NCI-H1417 (cell line): ENCODE results near the gene GREM1.

ENCODE experiments used
- DNase-seq, 3 experiments: peaks; one replicate each; lab custom pipeline; 2025; lab: John Stamatoyannopoulos, UW

Gene GREM1

GRCh38 chr15:32781781-32782180 is 64.0 kb downstream of the GREM1 start:
- DNase-seq: no peak

- no peak for DNase-seq
Measured at GRCh38 chr15:32784581-32784980, 66.8 kb downstream of the GREM1 start.

DNA sequence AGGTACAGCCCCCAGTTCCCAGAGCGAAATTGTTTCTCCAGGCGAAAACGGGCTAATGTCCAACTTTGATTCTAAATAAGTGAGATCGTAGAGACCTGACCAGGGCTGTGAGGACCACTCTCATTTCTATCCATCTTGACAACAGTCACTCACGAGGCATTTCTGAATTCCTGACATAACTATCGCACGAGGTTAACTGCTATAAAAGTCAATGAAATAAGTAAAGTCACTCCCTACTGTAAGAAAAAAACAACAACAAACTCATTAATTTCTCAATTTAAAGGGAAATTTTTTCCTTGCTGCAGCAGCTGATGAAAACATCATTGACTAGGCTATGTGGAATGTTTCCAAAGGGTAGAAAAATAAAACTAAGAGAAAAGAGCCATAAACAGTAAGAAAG is 69.1 kb downstream of the GREM1 start:
- no peak for DNase-seq

DNA sequence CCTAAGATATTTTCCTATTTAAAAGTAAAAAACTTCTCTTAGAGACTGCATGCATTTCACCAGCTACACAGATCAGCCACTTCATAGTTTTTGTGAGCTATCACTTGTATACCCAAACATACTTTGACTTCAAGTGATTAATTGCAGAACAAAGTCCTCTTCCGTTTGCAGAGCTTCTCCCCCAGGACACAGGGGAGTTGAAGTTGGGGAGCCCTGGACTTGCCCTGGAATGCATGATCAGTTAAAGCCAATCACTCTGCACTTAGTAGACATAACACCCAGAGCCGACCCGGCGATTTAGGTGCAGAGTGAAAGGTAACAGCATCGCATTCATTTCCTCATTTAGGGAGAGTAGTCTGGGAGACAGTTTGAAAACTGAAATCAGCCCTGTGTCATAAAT is 70.1 kb downstream of the GREM1 start:
- no peak for DNase-seq

GRCh38 chr15:32790352-32790999 is 72.7 kb downstream of the GREM1 start:
- DNase-seq: no peak

DNA sequence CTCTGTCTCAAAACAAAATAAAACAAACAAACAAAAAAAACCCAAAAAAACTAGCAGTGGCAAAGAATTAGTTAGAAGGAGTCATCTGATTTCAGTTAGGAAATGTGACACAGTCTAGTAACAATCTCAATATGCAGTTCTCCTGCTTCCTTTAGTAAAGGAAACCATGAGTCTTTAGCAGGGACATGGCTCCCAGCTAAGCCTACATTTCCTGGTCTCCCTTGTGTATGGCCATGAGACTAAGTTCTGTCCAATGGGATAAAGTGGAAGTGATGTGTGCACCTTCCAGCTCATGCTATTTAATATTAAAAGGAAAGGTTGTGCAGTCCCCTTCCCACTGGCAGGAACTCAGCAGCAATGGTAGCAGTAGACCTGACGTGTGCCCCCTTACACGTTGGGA is 74.6 kb downstream of the GREM1 start:
- no peak for DNase-seq
